ENCODE data around the gene ARHGAP26.

ARHGAP26 gene

GRCh38 chr5:143155455-143155854 is 385.3 kb downstream of the ARHGAP26 start:
- no peak for DNase-seq

- no peak for DNase-seq
These were observed 385.9 kb downstream of the ARHGAP26 start for GRCh38 chr5:143156086-143156485.

DNA sequence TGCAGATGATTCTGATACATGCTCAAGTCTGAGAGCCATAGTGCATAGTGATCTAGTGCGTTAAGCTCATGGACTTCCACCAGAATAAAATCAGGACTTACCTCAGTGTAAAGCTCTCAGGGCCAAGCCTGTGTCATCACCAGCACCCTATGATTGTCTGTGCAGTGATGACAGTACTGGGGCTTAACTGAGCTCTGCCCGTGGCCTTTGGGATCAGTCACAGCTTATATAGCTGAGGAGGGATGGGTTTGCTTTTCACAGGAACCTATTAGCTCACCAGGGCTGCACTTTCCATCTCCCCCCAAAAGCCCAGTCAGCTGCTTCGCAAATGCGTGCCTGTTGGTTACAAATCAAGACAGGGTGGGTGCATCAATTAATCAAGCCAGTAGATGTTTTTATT is 386.4 kb downstream of the ARHGAP26 start:
- DNase-seq = no peak

GRCh38 chr5:143159031-143159430 is 388.9 kb downstream of the ARHGAP26 start:
- no peak for DNase-seq

- DNase-seq = no peak
These were observed 391.8 kb downstream of the ARHGAP26 start for GRCh38 chr5:143161885-143162540.

- DNase-seq = no peak
These were observed 392.6 kb downstream of the ARHGAP26 start for GRCh38 chr5:143162810-143163209.

- DNase-seq = no peak
These were observed 394.4 kb downstream of the ARHGAP26 start for GRCh38 chr5:143164557-143164956.

DNA sequence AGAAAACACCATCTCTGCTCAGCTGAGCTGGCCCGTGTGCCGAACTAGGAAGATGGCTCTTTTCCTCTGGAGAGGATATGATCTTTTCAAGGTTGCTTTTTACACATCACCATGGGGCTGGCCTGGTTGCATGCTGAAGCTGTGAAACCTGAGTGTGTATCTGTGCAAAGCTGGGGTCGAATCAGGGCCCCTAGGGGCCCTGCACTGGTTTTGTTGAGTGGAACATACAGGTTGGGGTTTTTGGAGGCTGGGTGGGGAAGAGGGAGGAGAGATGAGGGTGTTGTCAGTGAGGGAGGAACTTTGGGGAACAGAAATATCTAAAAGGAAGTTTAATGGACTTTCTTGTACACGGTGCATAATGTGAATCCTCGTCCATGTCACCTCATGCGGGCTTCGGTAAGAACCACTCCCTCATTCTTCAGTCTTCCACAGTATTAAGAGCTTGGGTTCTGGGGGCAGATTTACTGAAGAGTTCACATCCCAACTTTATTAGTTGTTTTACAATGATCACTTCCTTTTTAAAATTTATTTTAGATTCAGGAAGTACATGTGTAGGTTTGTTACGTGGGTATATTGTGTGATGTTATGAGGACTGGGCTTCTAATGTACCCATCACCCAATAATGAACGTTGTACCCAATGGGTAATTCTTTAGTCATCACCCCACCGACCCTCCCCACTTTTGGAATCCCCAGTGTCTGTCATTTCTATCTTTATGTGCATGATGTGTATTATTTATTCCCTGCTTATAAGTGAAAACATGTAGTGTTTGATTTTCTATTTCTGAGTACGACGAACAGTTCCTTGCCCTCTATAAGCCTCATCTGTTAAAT is 395.1 kb downstream of the ARHGAP26 start:
- no peak for DNase-seq

DNA sequence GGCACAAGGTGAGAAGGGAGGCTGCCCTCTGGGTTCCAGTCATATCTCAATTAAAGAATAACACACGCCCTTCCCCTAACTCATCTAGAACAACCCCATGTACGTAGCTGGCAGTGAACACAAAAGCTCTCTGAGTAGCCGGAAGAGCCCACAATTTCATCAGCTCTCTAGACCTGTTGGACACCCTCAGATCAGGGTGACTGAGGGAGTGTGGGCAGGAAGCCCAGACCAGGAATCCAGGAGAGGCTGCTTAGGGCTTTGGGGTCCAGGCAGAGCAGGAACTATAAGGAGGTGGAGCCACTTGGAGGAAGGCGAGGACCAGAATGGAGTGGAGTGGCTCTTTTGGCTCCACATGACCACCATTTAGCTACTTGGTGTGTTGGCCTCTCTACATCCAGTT is 395.9 kb downstream of the ARHGAP26 start:
- no peak for DNase-seq

DNA sequence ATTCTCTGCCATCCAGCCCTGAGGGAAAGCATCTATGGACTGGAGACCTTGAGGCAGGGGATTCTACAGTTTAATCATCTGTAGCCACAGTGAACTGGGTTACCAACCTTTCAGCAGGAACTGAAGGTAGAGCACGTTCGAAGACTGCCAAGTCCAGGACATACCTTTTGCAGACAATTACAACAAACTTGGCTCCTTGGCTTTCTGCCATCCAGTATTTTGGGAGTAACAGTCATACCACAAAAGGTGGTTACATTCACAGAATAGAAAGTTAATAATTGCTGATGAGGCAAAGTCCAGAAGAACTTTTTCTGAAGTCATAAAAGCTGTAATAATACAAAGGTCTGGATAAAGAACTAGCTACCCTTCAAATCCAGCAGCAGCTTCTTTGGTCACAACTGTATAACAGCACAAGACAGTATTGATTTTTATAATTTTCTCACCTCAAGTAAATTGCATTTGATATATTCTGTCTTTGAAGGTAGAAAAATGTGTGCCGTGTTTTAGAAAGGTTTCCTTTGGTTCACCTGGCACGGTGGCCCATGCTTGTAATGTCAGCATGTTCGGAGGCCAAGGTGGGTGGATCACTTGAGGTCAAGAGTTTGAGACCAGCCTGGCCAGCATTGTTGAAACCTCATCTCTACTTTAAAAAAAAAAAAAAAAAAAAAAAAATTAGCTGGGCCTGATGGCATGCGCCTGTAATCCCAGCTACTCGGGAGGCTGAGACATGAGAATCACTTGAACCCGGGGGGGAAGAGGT is 396.7 kb downstream of the ARHGAP26 start:
- DNase-seq = no peak

- no peak for DNase-seq
These were observed 398.1 kb downstream of the ARHGAP26 start for GRCh38 chr5:143168171-143168741.

DNA sequence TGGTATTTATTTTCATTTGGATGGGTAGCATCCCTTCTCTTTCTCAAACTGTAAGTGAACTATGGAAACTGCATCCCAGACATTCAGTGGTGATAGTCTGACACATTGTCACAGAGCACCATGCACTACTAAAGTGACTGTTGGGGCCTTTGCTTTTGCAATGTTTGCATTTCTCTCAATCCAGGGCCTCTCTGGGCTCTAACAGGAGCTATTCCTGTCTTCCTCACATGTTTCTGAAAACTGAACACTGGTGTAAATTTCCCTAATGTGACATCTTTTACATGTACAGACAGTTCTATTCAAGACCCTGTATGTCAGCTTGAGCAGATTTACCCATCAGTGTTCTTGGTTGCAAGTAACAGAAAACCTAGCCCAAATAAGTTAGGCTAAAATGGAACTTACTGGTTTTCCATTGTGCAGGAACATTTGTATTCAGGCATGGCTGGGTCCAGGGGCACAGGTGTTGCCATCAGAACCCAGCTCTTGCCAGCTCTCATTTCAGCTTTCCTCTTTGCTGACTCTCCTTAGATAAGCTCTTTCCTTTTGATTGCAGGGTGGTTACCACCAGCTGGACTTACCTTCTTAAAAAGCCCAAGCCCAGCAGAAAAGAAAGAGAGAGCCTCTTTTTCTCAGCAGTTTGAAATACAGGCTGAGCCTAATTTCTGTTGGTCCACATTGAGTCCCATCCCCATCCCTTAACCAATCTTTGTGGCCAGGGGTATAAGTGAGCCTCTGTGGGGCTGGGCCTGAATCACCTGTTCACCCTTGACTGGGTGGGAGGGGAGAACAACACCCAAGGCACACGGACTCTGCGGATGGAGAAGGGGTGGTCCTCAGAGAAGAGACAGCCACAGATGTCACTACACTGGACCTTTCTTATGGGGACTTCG is 399.0 kb downstream of the ARHGAP26 start:
- DNase-seq = no peak

- no peak for DNase-seq
These were observed 399.9 kb downstream of the ARHGAP26 start for GRCh38 chr5:143170104-143170503.

- no peak for DNase-seq
These were observed 400.8 kb downstream of the ARHGAP26 start for GRCh38 chr5:143170977-143171376.

- DNase-seq = no peak
These were observed 402.6 kb downstream of the ARHGAP26 start for GRCh38 chr5:143172739-143173138.

GRCh38 chr5:143173139-143173889 is 403.1 kb downstream of the ARHGAP26 start:
- DNase-seq = no peak

GRCh38 chr5:143174714-143175398 is 404.7 kb downstream of the ARHGAP26 start:
- DNase-seq = no peak

DNA sequence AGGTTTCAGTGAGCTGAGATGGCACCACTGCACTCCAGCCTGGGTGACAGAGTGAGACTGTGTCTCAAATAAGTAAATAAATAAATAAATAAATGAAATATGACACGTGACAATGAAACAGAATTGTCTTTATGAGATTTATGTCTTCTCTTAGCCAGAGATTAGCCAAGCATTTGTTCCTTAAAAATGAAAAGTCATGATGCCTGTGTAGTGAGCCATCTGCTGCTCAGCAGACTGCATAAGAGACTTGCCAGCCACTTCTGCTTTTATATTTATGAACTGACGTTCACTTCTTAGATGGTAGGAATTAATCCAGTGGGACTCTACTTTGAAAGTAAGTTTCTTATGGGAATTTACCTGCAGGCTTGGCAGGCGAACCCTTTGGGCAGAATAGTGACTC is 405.9 kb downstream of the ARHGAP26 start:
- no peak for DNase-seq

GRCh38 chr5:143177263-143177983 is 407.2 kb downstream of the ARHGAP26 start:
- DNase-seq = no peak

DNA sequence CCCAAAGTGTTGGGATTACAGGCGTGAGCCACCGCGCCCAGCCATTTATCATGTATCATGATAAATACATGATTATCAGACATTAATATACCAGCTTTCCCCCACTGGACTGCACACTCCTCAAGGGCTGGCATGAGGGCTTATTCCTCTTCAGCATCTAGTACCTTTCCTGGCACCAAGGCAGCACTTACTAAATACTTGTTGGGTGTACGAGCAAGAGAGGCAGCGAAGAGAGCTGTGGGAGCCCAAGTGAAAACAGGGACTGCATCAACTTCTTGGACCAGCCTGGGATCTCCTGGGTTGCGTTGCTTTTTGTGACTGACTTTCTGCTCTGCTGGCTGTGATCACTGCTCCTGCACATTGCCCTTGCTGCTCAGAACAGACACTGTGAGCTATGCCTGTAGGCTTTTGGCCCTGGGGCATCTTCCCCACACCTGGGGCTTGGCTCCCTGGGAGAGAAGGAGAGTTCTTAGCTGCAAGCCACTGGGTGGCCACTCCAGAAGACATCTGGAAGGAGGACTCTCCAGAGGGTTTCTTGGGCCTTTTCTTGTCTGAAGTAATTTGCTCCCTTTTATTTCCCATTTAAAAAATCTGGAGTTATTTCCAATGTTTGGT is 409.1 kb downstream of the ARHGAP26 start:
- DNase-seq = no peak
